Fibroblast of skin of back (primary cell): ENCODE results near the gene FLT1. TPM values are rescaled to one million over a fixed set of nuclear protein-coding genes. Genes with fewer than 3 reads are reported as not detected.

Experiments used
- DNase-seq: peaks from one replicate; pipeline ENCODE4 v3.0.0-alpha.2; 2013
- polyA plus RNA-seq, 2 experiments: library from polyadenylated mRNA; unstranded; fragments of 120-200 nt; gene quantifications; one replicate each; pipeline ENCODE4 v1.2.1, GENCODE V29; 2013; ENCODE audit not compliant: insufficient read length in 2 of 2

The FLT1 gene
- 45.4 TPM for polyA plus RNA-seq (2013, experiment 1 of 2; ENCODE audit: insufficient read length)
- polyA plus RNA-seq (2013, experiment 2 of 2; ENCODE audit: insufficient read length) = 27.1 TPM

GRCh38 chr13:28494778-28495537, at the start of gene FLT1:
FLT1 (minus strand) TSS chr13:28495128; CDS start chr13:28494843, 285 bp downstream.
- peak; percentile 59 for DNase-seq

GRCh38 chr13:28544026-28544425, 49.1 kb upstream of the FLT1 start:
- no peak for DNase-seq

GRCh38 chr13:28542804-28543203, 47.9 kb upstream of the FLT1 start:
- no peak for DNase-seq

GRCh38 chr13:28541966-28542365, 47.0 kb upstream of the FLT1 start:
- no peak for DNase-seq

- no peak for DNase-seq
These were observed 45.7 kb upstream of the FLT1 start for GRCh38 chr13:28540612-28541011.

- DNase-seq = no peak
These were observed 44.8 kb upstream of the FLT1 start for GRCh38 chr13:28539625-28540286.

- DNase-seq = no peak
These were observed 44.0 kb upstream of the FLT1 start for GRCh38 chr13:28538932-28539331.

- no peak for DNase-seq
These were observed 42.2 kb upstream of the FLT1 start for GRCh38 chr13:28537171-28537570.

GRCh38 chr13:28536371-28536770, 41.4 kb upstream of the FLT1 start:
- no peak for DNase-seq

- no peak for DNase-seq
These were observed 40.8 kb upstream of the FLT1 start for GRCh38 chr13:28535734-28536133.

- no peak for DNase-seq
These were observed 39.9 kb upstream of the FLT1 start for GRCh38 chr13:28534801-28535200.

GRCh38 chr13:28534210-28534609, 39.3 kb upstream of the FLT1 start:
- DNase-seq = no peak

GRCh38 chr13:28533441-28534166, 38.7 kb upstream of the FLT1 start:
- no peak for DNase-seq

- no peak for DNase-seq
These were observed 38.2 kb upstream of the FLT1 start for GRCh38 chr13:28533125-28533436.

GRCh38 chr13:28532388-28533124, 37.6 kb upstream of the FLT1 start:
- DNase-seq = no peak

GRCh38 chr13:28531845-28532387, 37.0 kb upstream of the FLT1 start:
- DNase-seq = no peak

GRCh38 chr13:28531077-28531844, 36.3 kb upstream of the FLT1 start:
- DNase-seq = peak; percentile 55

- peak; percentile 34 for DNase-seq
These were observed 35.8 kb upstream of the FLT1 start for GRCh38 chr13:28530729-28531076.

- DNase-seq = no peak
These were observed 34.9 kb upstream of the FLT1 start for GRCh38 chr13:28529836-28530235.

GRCh38 chr13:28528848-28529247, 33.9 kb upstream of the FLT1 start:
- peak; percentile 27 for DNase-seq

- no peak for DNase-seq
These were observed 33.5 kb upstream of the FLT1 start for GRCh38 chr13:28528388-28528787.

GRCh38 chr13:28527629-28528028, 32.7 kb upstream of the FLT1 start:
- DNase-seq = no peak
